Sigmoid colon (tissue), 4 donors: ENCODE data around the gene NPAS2.

Experiments used
- POLR2AphosphoS5 ChIP-seq, 4 donors: sonication (generic); formaldehyde crosslinking; IDR thresholded peaks; one replicate each; pipeline ENCODE4 v1.6.1; 2017; ENCODE audit warnings: antibody characterized with exemption in 4 of 4
- TF ChIP-seq, protein P1 (sequence below), 4 experiments: fragments of 450-650 bp in 3 of 4; fragments of 200-600 bp in 1 of 4; IDR thresholded peaks; one replicate each; pipeline ENCODE4 v1.5.1; 2016 to 2019; ENCODE audit warnings: antibody characterized with exemption in 4 of 4, mild to moderate bottlenecking in 3 of 4, moderate library complexity in 2 of 4

DNA sequence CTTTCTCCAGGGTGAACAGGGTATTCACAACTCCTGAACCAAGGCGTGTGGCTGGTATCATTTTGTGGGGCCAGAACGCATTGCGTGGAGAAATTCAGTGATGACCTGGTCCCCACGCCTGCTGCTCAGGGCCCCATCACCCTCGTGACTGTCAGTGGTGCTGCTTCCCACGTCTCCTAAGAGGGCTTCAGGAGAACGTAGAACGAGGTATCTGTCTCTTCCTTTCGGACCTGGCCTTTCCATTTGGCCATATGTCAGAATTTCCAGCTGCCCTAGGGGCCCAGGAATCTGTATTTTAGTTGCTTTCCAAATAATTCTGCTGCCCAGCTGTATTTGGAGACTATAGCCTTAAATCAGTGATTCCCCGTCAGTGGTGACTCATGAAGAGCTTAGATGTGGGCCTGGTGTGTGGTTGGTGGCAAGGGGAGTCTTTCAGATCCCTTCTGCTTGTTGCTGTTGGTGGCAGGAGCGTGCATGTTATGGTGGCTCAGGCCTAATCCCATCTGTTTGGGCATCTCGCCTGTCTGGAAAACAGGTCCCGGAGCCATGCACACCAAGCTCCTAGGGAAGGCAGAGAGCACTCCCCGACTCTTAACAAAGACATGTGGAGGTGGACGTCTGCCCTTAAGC, 56.4 kb downstream of the NPAS2 start:
- TF ChIP-seq, protein P1, sequence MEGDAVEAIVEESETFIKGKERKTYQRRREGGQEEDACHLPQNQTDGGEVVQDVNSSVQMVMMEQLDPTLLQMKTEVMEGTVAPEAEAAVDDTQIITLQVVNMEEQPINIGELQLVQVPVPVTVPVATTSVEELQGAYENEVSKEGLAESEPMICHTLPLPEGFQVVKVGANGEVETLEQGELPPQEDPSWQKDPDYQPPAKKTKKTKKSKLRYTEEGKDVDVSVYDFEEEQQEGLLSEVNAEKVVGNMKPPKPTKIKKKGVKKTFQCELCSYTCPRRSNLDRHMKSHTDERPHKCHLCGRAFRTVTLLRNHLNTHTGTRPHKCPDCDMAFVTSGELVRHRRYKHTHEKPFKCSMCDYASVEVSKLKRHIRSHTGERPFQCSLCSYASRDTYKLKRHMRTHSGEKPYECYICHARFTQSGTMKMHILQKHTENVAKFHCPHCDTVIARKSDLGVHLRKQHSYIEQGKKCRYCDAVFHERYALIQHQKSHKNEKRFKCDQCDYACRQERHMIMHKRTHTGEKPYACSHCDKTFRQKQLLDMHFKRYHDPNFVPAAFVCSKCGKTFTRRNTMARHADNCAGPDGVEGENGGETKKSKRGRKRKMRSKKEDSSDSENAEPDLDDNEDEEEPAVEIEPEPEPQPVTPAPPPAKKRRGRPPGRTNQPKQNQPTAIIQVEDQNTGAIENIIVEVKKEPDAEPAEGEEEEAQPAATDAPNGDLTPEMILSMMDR (IDR thresholded peaks at IDR 0.05), result no peak
- TF ChIP-seq POLR2AphosphoS5 (IDR thresholded peaks at IDR 0.05), result no peak
